SK-N-SH (cell line): ENCODE data around the gene STK38. TPM values are rescaled to one million over a fixed set of nuclear protein-coding genes. Genes with fewer than 3 reads are reported as not detected.

Source experiments
- CTCF ChIA-PET: fragments of 300-600, 350-600 bp; formaldehyde crosslinking; extraction: SDS; loops from one replicate; lab custom pipeline; 2021; lab: Yijun Ruan, JAX
- POLR2A ChIA-PET: fragments of 350-600 bp; sonication (Branson Sonifier 250); formaldehyde crosslinking; extraction: SDS; loops from one replicate; lab custom pipeline; 2020; ENCODE audit warnings: antibody characterized with exemption, inconsistent platforms; lab: Yijun Ruan, JAX
- DNase-seq: peaks from one replicate; pipeline ENCODE4 v3.0.0; 2012
- H2AFZ ChIP-seq: fragments of 200-600 bp; sonication (generic); 2 replicates; pipeline ENCODE4 v1.8.1; 2016; ENCODE audit warnings: antibody characterized with exemption, mild to moderate bottlenecking, low read depth
- H3F3A ChIP-seq: fragments of 200-600 bp; sonication (generic); replicated peaks from 2 replicates; pipeline ENCODE3; 2016; ENCODE audit warnings: antibody characterized with exemption, mild to moderate bottlenecking; ENCODE audit not compliant: insufficient read depth
- H3K27ac ChIP-seq, 2 experiments: fragments of 200-500 bp in 1 of 2; fragments of 200-600 bp in 1 of 2; sonication (Bioruptor generic) in 1 of 2; sonication (generic), shearing (Covaris generic) in 1 of 2; 2 replicates each; pipeline versions ENCODE4 v1.5.1 to v1.6.1; 2014 to 2016; ENCODE audit warnings: low read depth in 2 of 2, inconsistent platforms in 1 of 2, low read length in 1 of 2, mild to moderate bottlenecking in 1 of 2, mixed read lengths in 1 of 2
- H3K27me3 ChIP-seq: fragments of 200-600 bp; sonication (generic), shearing (Covaris generic); 2 replicates; pipeline ENCODE4 v1.6.1; 2016; ENCODE audit warnings: mixed run types; ENCODE audit not compliant: insufficient read depth
- H3K36me3 ChIP-seq, 2 experiments: fragments of 200-500 bp in 1 of 2; fragments of 200-600 bp in 1 of 2; sonication (Bioruptor generic) in 1 of 2; sonication (generic) in 1 of 2; replicated peaks in 1 of 2; 2 replicates each; pipeline versions ENCODE3 to v1.5.1; 2014 to 2016; ENCODE audit warnings: low read length in 1 of 2, mild to moderate bottlenecking in 1 of 2; ENCODE audit not compliant: insufficient read depth in 2 of 2, control insufficient read depth in 1 of 2
- H3K4me1 ChIP-seq, 2 experiments: fragments of 200-500 bp in 1 of 2; fragments of 200-600 bp in 1 of 2; sonication (Bioruptor generic) in 1 of 2; sonication (generic), shearing (Covaris generic) in 1 of 2; 2 replicates each; pipeline versions ENCODE4 v1.5.1 to v1.6.1; 2014 to 2016; ENCODE audit warnings: low read depth in 1 of 2, low read length in 1 of 2, mixed run types in 1 of 2; ENCODE audit not compliant: insufficient read depth in 2 of 2, control insufficient read depth in 1 of 2
- H3K4me2 ChIP-seq: fragments of 200-600 bp; sonication (generic), shearing (Covaris generic); 2 replicates; pipeline ENCODE4 v1.6.1; 2017; ENCODE audit warnings: mixed run types
- H3K4me3 ChIP-seq, 2 experiments: fragments of 200-500 bp in 1 of 2; fragments of 200-600 bp in 1 of 2; sonication (Bioruptor generic) in 1 of 2; sonication (generic), shearing (Covaris generic) in 1 of 2; 2 replicates each; pipeline versions ENCODE4 v1.5.1 to v1.8.1; 2014 to 2016; ENCODE audit warnings: low read depth in 2 of 2, inconsistent platforms in 1 of 2, low read length in 1 of 2, mild to moderate bottlenecking in 1 of 2, mixed read lengths in 1 of 2, moderate library complexity in 1 of 2
- H3K79me2 ChIP-seq: fragments of 200-600 bp; sonication (generic); 2 replicates; pipeline ENCODE4 v1.8.1; 2017; ENCODE audit warnings: mild to moderate bottlenecking; ENCODE audit not compliant: insufficient read depth
- H3K9ac ChIP-seq: fragments of 200-600 bp; sonication (generic); 2 replicates; pipeline ENCODE4 v1.6.1; 2017; ENCODE audit warnings: mixed run types
- H3K9me2 ChIP-seq: fragments of 200-600 bp; sonication (generic); 2 replicates; pipeline ENCODE4 v1.6.1; 2017; ENCODE audit warnings: mixed run types
- H3K9me3 ChIP-seq: fragments of 200-600 bp; sonication (generic); 2 replicates; pipeline ENCODE4 v1.6.1; 2017; ENCODE audit warnings: mixed run types, mild to moderate bottlenecking, moderate library complexity
- H4K20me1 ChIP-seq: fragments of 200-600 bp; sonication (generic); 2 replicates; pipeline ENCODE4 v1.6.1; 2017; ENCODE audit warnings: mild to moderate bottlenecking, mixed run types; ENCODE audit not compliant: insufficient read depth
- ELF1 ChIP-seq: IDR thresholded peaks from 2 replicates; pipeline ENCODE4 v1.4.0; 2012
- FOXM1 ChIP-seq: IDR thresholded peaks from 2 replicates; pipeline ENCODE4 v1.4.0; 2012; ENCODE audit warnings: low read depth, mild to moderate bottlenecking
- GABPA ChIP-seq: IDR thresholded peaks from 2 replicates; pipeline ENCODE4 v1.4.0; 2012; ENCODE audit warnings: low read depth, mild to moderate bottlenecking
- JUND ChIP-seq: IDR thresholded peaks from 2 replicates; pipeline ENCODE4 v1.4.0; 2012
- MEF2A ChIP-seq: IDR thresholded peaks from 2 replicates; pipeline ENCODE4 v1.4.0; 2012; ENCODE audit warnings: low read depth, borderline replicate concordance
- NRF1 ChIP-seq: IDR thresholded peaks from 2 replicates; pipeline ENCODE4 v1.6.1; 2012; ENCODE audit warnings: low read depth, mild to moderate bottlenecking, low read length
- POLR2AphosphoS5 ChIP-seq: IDR thresholded peaks from 2 replicates; pipeline ENCODE4 v1.6.1; 2012; ENCODE audit warnings: low read depth, low read length
- RFX5 ChIP-seq: IDR thresholded peaks from 2 replicates; pipeline ENCODE4 v1.6.1; 2012; ENCODE audit warnings: mild to moderate bottlenecking, improper control_type of control experiment, low read length
- TAF1 ChIP-seq: IDR thresholded peaks from 2 replicates; pipeline ENCODE4 v1.6.1; 2012; ENCODE audit warnings: low read depth, mild to moderate bottlenecking, low read length, moderate library complexity, borderline replicate concordance
- TCF12 ChIP-seq: IDR thresholded peaks from 2 replicates; pipeline ENCODE4 v1.4.0; 2012
- WGBS: methylation state at CpG from one replicate; pipeline ENCODE4 v1.1.6; 2017; ENCODE audit warnings: low lambda C conversion rate; 5-methylcytosine and 5-hydroxymethylcytosine counted together
- polyA plus RNA-seq, 3 experiments: library from polyadenylated mRNA; depleted of rRNA; stranded (reverse); fragments of >200 nt; gene quantifications; 2 replicates each; pipeline ENCODE4 v1.2.3, GENCODE V29; 2012
- TF ChIP-seq, protein P1 (sequence below): IDR thresholded peaks from 2 replicates; pipeline ENCODE4 v1.4.0; 2012; ENCODE audit warnings: low read depth
- TF ChIP-seq, protein P2 (sequence below): fragments of 150-350 bp; IDR thresholded peaks from 2 replicates; pipeline ENCODE4 v1.6.1; 2016; ENCODE audit warnings: mild to moderate bottlenecking, low read depth, low read length
- TF ChIP-seq, protein P3 (sequence below): fragments of 200-600 bp; sonication (generic); IDR thresholded peaks from 2 replicates; pipeline ENCODE4 v1.6.1; 2017; ENCODE audit warnings: antibody characterized with exemption, mild to moderate bottlenecking, moderate library complexity
- TF ChIP-seq, protein P4 (sequence below): IDR thresholded peaks from 2 replicates; pipeline ENCODE4 v1.4.0; 2012; ENCODE audit warnings: low read depth, borderline replicate concordance

The STK38 gene
- polyA plus RNA-seq, 1 of the 3 experiments (the other 2 are of a cell fraction) = 10.2 TPM

DNA sequence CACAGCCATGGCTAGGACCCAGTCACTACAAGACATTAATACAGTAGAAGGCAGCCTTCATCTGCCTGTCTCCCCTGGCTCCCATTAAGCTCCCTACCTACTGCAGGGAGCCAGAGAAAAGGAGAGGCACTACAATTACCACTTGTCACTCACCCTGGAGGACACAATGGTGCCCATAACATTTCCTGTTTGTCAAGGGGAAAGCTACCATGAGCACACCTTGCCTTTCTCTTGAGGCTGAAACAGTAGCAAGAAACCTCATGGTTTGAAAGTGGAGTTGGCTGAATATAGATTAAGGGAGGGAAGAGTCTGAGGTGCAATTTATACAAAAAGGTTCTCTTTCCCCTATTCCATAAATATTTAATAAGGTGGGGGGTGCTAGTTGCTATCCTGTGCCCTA lies 27.9 kb downstream of the STK38 start:
- no peaks in the 10 kb centered on the region for H4K20me1 ChIP-seq
- no peak overlapping the region for H3K4me2 ChIP-seq
- H3K27ac ChIP-seq = no peak overlapping the region
- H3K4me1 ChIP-seq = peaks cover 0 to 6% of the 10 kb centered on the region in 2 experiments; a peak in 2 of 4 replicates
- no peaks in the 10 kb centered on the region for H3F3A ChIP-seq
- H3K36me3 ChIP-seq = peaks cover 52 to 72% of the 10 kb centered on the region in 2 experiments
- ChIA-PET CTCF (interaction anchor here (0.6 to 1.6 kb wide), 3 partner anchors 16 to 1003 kb away, joined by 3 to 4 read pairs (median 3); no protein-coding TSS in a partner anchor), POLR2A (no interaction called here)
- H3K9me2 ChIP-seq = no peaks in the 10 kb centered on the region
- no peak for DNase-seq
- H3K4me3 ChIP-seq = no peak overlapping the region
- no peaks in the 10 kb centered on the region for H3K9me3 ChIP-seq
- H3K27me3 ChIP-seq = no peaks in the 10 kb centered on the region
- TF ChIP-seq ELF1 = no peak
- TF ChIP-seq, all 33 proteins: peak for 0
- Histone ChIP-seq H3K9ac (no peak overlapping the region), H2AFZ (no peak overlapping the region), H3K79me2 (no peaks in the 10 kb centered on the region)

DNA sequence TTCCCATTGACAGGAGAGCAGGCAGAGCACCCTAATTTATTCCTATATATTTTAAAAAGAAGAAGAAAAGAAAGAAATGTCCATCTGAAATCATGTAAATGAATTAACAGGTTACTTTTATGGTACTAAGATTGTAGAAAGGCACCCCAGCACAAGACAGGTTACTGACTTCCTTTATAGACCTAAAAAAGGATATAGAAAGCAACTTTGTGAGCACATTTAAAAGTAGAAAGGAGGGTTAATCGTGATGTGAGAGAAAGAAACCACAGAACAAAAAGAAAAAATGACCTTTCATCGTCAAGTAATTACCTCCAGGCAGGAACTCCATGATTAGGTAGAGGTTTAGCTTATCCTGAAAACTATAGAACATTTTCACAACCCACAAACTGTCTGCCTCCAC lies 29.9 kb downstream of the STK38 start:
- Histone ChIP-seq H3K4me2 (no peak overlapping the region), H2AFZ (no peak overlapping the region), H3K79me2 (no peaks in the 10 kb centered on the region)
- TF ChIP-seq TAF1 = no peak
- TF ChIP-seq, all 33 proteins: peak for 0
- CTCF ChIA-PET = interaction anchor here (0.8 to 1.5 kb wide), 3 partner anchors 12 to 207 kb away, joined by 3 read pairs; no protein-coding TSS in a partner anchor
- 89% methylated on average over 2 of the region's 2 CpGs for WGBS
- Histone ChIP-seq H3K4me1 (peaks cover 0 to 6% of the 10 kb centered on the region in 2 experiments; a peak in 2 of 4 replicates), H3K36me3 (peaks cover 45 to 63% of the 10 kb centered on the region in 2 experiments), H3K9me2 (no peaks in the 10 kb centered on the region), H4K20me1 (no peaks in the 10 kb centered on the region), H3K9me3 (no peaks in the 10 kb centered on the region), H3K4me3 (no peak overlapping the region), H3K9ac (no peak overlapping the region), H3F3A (no peaks in the 10 kb centered on the region), H3K27ac (no peak overlapping the region), H3K27me3 (no peaks in the 10 kb centered on the region)
- no peak for DNase-seq
- POLR2A ChIA-PET = no interaction called here

DNA sequence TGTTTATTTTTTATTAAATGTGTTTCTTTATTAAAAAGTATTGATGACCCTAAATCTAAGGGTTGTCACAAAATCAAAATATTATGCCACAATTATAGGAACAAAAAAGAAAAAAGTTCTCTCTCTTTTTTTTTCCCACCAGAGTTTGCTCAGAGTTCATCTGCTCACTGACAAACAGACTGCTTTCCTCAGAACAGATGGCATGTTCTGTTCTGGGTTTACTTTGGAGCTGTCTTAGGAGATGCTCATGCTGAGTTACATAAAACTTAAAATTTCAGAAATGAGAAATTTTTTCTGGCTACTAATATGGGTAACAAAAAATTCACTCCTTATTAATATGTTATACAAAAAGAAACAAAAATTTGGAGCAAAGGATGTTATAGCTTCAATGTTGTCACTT lies 30.3 kb downstream of the STK38 start:
- POLR2A ChIA-PET = no interaction called here
- H3K27ac ChIP-seq = no peak overlapping the region
- H3K9ac ChIP-seq = no peak overlapping the region
- no peak overlapping the region for H3K4me2 ChIP-seq
- DNase-seq = no peak
- H3K79me2 ChIP-seq = no peaks in the 10 kb centered on the region
- H3K4me3 ChIP-seq = no peak overlapping the region
- H4K20me1 ChIP-seq = no peaks in the 10 kb centered on the region
- H3F3A ChIP-seq = no peaks in the 10 kb centered on the region
- H3K9me2 ChIP-seq = no peaks in the 10 kb centered on the region
- peaks cover 47 to 65% of the 10 kb centered on the region in 2 experiments for H3K36me3 ChIP-seq
- peaks cover 0 to 6% of the 10 kb centered on the region in 2 experiments; a peak in 2 of 4 replicates for H3K4me1 ChIP-seq
- no peaks in the 10 kb centered on the region for H3K27me3 ChIP-seq
- CTCF ChIA-PET = interaction anchor here (0.7 to 1.5 kb wide), 4 partner anchors 9 to 207 kb away, joined by 3 read pairs; no protein-coding TSS in a partner anchor
- H3K9me3 ChIP-seq = no peaks in the 10 kb centered on the region
- TF ChIP-seq NRF1 (no peak), ELF1 (no peak), MEF2A (no peak), RFX5 (no peak), TCF12 (no peak), FOXM1 (no peak), JUND (no peak), POLR2AphosphoS5 (no peak), GABPA (no peak)
- TF ChIP-seq, protein P1, sequence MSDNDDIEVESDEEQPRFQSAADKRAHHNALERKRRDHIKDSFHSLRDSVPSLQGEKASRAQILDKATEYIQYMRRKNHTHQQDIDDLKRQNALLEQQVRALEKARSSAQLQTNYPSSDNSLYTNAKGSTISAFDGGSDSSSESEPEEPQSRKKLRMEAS = no peak
- TF ChIP-seq, protein P2, sequence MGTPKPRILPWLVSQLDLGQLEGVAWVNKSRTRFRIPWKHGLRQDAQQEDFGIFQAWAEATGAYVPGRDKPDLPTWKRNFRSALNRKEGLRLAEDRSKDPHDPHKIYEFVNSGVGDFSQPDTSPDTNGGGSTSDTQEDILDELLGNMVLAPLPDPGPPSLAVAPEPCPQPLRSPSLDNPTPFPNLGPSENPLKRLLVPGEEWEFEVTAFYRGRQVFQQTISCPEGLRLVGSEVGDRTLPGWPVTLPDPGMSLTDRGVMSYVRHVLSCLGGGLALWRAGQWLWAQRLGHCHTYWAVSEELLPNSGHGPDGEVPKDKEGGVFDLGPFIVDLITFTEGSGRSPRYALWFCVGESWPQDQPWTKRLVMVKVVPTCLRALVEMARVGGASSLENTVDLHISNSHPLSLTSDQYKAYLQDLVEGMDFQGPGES = no peak
- TF ChIP-seq, protein P3, sequence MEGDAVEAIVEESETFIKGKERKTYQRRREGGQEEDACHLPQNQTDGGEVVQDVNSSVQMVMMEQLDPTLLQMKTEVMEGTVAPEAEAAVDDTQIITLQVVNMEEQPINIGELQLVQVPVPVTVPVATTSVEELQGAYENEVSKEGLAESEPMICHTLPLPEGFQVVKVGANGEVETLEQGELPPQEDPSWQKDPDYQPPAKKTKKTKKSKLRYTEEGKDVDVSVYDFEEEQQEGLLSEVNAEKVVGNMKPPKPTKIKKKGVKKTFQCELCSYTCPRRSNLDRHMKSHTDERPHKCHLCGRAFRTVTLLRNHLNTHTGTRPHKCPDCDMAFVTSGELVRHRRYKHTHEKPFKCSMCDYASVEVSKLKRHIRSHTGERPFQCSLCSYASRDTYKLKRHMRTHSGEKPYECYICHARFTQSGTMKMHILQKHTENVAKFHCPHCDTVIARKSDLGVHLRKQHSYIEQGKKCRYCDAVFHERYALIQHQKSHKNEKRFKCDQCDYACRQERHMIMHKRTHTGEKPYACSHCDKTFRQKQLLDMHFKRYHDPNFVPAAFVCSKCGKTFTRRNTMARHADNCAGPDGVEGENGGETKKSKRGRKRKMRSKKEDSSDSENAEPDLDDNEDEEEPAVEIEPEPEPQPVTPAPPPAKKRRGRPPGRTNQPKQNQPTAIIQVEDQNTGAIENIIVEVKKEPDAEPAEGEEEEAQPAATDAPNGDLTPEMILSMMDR = no peak
- TF ChIP-seq, protein P4, sequence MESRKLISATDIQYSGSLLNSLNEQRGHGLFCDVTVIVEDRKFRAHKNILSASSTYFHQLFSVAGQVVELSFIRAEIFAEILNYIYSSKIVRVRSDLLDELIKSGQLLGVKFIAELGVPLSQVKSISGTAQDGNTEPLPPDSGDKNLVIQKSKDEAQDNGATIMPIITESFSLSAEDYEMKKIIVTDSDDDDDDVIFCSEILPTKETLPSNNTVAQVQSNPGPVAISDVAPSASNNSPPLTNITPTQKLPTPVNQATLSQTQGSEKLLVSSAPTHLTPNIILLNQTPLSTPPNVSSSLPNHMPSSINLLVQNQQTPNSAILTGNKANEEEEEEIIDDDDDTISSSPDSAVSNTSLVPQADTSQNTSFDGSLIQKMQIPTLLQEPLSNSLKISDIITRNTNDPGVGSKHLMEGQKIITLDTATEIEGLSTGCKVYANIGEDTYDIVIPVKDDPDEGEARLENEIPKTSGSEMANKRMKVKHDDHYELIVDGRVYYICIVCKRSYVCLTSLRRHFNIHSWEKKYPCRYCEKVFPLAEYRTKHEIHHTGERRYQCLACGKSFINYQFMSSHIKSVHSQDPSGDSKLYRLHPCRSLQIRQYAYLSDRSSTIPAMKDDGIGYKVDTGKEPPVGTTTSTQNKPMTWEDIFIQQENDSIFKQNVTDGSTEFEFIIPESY = no peak
- TF ChIP-seq, all 33 proteins: peak for 0
- no peak overlapping the region for H2AFZ ChIP-seq
